Fibroblast of skin of scalp (primary cell): ENCODE data around the gene LHCGR.
"Not testable (repeated sequence)": the region's sequence is repeated elsewhere in the genome, so short reads cannot be mapped to it uniquely, and the experiment has no call there.

Experiments used
- DNase-seq: peaks from one replicate; pipeline ENCODE4 v3.0.0-alpha.2; 2013

Gene LHCGR

DNA sequence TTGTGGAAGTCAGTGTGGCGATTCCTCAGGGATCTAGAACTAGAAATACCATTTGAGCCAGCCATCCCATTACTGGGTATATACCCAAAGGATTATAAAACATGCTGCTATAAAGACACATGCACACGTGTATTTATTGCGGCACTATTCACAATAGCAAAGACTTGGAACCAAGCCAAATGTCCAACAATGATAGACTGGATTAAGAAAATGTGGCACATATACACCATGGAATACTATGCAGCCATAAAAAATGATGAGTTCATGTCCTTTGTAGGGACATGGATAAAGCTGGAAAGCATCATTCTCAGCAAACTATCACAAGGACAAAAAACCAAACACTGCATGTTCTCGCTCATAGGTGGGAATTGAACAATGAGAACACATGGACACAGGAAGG lies 16.3 kb downstream of the LHCGR start:
- not testable (repeated sequence) for DNase-seq

DNA sequence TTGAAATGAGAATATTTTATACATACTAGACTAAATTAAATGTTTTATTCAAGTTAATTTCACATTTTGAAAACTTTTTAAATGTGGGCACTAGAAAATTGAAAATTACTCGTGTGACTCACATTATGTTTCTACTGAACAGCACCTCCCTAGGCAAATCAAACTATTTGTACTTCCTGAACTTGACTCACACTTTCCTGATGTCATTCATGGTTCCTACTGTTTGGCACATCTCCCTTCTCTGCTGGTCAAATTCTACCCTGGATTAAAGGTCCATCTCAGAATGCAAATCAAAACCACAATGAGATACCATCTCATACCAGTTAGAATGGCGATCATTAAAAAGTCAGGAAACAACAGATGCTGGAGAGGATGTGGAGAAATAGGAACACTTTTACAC lies 16.7 kb downstream of the LHCGR start:
- DNase-seq, result peak; percentile 63

DNA sequence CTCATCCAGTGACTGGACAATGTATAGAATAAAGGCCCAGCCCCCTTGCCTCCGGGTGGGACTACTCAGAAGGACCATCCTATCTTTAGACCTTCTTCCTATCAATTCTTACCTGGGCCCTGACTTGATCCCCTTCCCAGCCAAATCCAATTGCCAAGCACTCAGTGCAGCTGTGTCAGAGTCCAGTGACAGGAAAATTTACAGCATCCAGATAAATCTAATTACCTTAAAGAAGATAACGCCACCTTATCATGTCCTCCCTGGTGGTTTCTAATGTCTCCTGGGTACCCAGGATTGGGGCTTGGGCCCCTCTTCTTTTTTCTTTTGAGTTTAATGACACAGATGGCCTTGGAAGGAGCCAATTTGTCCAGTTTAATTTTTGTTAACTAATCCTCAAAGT lies 19.3 kb downstream of the LHCGR start:
- no peak for DNase-seq

DNA sequence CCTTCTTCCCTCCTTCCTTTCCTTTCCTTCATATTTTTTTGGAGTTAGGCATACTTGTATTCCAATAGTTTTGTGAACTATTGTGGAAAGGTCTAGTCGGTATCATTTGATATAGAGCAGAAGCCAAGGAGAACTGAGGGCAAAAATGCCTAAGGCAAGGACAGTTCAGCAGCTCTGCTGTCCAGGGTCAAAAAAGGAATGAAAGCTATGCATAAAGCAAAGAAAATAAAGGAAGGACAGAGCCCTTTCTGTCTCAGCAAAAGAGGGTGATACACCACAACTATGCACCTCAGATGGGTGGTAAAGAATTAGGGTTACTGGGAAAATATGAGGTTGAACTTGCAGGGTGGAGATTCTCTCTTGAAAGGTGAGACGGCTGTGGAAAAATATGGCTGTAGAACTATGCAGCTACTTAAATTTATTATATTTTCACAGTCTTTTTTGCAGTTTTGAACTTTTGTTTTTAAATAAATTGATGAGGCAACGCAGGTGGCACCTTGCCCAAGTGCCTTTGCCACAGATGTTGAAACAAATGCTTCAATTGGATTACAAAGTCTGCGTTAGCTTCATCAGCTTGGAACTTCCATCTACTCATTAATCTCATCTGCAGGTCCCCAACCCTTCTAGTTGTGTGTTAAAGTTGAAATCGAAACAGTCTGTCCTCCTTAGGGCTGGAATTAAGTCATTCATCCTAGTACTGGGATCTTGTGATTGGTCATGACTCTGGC lies 20.8 kb downstream of the LHCGR start:
- no peak for DNase-seq

DNA sequence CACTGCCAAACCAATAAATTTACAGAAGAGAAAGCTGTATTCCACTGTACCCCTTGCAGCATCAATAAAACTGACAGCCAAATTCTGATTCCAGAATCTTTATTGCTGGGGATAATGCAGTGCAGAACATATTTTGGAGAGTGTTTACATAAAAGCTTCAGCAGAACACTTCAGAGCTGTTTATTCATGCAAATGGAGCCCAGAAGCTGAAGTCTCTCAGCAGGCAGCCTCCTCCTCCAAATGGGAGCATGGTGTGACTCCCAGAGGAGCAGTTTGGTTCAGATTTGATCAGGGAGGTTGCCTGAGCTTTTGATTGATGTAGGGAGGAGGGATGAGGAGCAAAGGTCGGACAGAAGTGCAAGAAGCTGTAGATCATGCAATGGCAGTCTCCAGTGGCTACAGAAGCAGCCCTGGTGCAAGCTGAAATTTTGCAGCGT lies 22.4 kb downstream of the LHCGR start:
- no peak for DNase-seq

DNA sequence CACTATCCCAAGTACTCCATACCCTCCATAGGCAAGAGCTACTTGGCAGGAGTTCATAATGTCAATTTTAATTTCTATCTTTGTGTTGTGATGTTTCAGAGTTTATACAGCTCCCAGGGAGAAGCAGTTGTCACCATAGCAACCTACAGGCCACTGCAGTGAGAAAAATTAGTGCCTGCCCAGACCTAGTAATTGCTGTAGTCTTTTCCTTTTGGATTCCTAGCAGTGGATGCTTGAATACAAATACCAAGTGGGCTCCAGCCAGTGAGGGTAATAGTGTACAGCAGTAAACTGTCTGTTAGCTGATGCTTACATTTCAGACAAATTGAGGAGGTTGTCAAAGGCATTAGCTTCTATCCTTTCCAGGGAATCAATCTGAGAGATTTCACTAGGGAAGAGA lies 26.7 kb downstream of the LHCGR start:
- DNase-seq, result peak; percentile 46

DNA sequence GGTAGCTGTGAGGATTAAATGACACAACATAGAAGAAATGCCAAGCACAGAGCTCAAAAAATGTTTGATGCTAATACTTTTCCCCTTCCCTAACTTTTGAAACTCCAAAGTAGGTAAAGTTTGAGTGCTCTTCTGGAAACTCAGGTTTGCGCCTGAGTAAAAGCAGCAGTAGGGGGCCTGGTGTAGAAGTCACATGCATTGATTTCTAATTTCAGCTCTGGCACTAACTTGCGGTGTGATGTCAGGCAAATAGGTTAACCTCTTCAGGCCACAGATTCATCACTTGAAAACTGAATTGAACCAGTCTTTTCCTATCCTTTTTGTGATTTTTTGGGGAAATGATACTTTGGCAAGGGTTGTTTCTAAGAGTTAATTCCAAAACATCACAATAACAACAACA lies 27.2 kb downstream of the LHCGR start:
- no peak for DNase-seq

DNA sequence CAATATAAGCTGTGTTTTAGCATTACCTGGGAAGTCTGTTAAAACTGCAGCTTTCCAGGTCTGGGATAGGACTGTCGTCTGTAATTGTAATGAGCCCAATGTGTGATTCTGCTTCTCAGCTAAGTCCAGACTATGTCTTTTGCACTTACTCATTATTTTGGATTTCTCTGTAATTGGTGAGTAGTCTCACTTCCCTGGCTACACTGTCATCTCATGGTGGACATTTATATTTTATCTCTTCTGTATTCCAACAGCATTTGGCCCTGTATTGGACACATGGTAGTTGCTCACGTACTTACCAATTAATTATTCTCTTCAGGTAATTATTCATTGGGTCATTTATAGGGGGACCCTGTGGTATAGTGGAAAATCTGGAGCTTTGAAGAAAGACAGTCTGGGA lies 28.0 kb downstream of the LHCGR start:
- no peak for DNase-seq

DNA sequence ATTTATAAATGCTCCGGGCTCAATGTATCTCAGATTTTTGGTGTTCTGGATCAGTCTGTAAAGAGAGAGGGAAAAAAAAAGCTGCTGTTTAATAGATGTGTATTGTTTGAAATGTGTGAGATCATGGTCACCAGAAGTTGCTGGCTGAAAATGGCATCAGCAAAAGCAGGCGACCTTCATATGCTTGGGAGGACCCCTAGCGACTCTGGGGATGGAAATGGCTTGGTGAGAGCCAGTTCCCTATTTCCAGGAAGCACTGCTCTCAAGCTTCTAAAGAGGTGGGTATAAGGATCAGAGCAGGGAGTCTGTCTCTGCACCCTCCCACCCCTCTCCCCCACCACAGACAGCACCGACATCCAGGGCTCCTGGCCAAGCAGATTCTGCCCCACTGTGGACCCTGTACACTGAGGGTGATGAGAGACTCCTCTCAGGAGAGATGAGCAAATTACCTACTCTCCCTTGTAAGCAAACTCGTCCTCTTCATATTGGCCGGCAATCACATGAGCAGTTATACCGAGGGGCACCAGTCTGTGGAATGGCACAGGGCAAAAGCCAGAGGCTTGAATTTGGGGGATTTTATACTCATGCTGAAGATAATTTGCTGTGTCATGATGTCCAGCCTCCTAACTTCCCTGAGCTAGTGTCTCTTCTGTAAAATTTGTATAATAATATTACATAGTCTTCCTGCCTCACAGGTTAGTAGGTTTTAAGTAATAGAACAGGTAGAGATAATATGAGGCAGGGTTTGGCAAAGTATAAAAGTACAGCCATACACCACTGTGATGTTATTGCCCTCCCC lies 29.6 kb downstream of the LHCGR start:
- no peak for DNase-seq

DNA sequence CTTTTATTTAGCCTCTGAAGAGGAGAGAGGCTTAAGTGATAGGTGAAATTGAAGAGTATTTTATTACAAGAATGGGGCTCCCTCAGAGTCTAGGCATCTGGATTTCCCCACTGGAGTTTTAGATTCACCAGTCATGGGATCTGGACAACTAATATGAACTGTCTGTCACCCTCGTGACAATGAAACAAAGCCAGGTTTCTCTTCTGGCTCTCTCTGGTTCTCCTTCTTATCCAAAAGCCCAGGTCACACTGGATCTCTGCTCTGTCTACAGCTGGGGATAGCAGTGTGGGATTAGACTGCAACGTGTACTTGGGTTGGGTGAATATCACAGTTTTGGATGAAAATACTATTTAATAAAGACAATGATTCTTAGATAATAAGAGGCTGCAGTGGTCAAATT lies 31.2 kb downstream of the LHCGR start:
- no peak for DNase-seq

DNA sequence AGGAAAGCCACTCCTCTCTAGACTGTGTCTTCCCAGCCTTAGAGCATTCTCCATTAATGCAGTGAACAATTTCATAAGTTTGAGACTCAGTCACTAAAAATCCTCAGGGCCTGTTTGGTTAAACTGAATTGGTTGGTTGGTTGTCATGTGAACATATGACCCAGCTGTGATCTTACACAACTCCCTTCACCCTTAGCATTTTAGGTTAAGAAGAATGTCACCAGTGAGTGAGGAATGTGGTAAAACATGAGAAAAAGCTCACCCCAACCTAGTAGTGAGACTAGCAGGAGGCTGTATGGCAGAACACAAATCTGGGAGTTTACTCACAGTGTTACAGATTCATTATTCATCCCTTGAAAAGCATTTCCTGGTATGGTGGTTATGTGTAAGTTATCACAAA lies 32.4 kb downstream of the LHCGR start:
- peak; percentile 97 for DNase-seq

DNA sequence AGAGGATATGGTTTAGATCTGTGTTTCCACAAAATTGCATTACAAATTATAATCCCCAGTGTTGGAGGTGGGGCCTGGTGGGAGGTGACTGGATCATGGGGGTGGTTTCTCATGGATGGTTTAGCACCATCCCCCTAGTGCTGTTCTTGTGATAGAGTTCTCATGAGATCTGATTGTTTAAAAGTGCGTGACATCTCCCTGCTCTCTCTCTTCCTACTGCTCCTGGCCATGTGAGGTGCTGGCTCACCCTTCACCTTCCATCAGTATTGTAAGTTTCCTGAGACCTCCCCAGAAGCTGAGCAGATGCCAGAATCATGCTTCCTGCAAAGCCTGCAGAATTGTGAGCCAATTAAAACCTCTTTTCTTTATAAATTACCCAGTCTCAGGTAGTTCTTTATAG lies 33.1 kb downstream of the LHCGR start:
- DNase-seq, result peak; percentile 5

DNA sequence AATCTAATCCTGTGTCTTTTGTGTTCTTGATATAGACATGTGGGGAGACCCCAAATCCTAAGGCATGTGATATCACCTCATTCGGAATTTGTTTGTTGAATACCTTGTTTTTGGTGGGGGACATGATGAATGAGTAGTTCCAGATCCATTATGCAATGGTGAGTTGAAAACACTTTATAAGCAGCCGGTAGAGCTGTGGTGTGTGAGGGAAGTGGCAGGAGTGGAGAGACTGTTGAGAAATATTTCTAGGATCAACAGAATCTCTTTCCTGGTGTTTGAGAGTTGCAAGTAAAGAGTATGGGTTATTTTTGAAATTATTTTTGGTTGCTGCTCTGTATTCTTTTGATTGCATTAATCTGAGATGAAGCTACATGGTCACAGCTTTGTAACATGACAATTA lies 34.4 kb downstream of the LHCGR start:
- no peak for DNase-seq

DNA sequence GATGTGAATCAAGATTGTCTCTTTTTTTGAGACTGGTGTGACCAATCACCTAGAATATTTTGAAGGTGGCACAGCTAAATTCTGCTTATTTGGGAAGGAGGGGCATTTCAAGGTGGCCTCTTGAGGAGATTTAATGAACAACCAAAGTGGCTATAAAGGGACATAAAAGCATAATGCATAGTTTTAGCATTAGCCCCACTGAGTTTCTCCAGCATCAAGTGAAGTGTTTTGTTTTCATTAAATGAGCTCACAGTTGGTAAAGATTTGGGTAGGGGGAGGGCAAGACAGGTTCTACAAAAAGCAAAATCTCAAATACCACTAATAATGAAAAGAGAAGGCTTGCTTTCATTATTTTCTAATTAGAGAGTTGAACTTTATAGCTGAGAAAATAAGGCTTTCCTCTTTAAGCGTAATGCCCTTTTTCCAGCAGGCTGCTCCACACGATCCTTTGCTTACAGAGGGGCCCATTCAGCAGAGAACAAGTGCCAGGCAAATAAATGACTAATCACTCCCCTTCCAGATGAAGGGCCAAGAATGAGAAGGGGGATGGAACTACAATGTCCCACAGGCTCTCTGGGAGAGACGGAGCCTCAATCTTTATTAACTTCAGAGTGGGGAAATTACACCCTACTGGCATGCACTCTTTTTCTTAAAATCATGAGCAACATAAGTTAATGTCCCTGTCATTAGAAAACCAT lies 35.9 kb downstream of the LHCGR start:
- DNase-seq, result peak; percentile 41

DNA sequence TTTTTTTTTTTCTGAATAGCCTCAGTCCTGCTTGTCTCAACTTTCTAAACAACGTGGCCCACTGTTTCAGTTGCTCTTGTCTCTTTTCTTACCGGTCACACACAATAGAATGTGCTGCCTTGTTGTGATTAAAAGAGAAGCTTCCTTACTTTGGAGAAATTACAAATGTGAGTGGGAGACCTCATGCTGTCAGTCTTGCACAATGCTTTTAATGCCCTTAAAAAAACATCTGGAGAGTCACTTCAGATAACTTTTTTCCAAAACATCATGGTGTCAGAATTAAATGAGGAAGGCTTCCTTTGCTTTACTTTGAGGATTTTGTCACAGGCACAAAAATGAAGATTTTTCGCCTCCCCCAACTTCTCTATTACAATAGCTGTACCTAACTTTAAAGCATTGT lies 37.7 kb downstream of the LHCGR start:
- DNase-seq, result peak; percentile 35

DNA sequence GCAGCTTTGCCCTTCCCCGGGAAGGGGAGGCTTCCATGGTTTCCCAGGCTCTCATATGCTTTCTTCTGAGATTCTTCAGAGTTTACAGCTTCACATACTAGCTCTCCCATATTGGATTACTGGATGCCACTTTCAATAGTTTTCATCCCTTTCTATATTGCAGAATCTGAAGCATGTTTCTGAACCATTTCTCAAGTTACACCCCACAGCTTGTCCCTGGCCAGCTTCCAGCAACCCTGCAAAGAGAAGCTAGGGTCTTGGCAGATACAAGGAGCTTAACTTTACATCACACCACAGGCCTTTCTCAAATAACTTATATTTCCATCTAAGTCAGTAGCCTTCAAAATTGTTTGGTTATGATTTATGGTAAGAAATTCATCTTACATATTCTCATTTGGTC lies 39.6 kb downstream of the LHCGR start:
- peak; percentile 85 for DNase-seq

DNA sequence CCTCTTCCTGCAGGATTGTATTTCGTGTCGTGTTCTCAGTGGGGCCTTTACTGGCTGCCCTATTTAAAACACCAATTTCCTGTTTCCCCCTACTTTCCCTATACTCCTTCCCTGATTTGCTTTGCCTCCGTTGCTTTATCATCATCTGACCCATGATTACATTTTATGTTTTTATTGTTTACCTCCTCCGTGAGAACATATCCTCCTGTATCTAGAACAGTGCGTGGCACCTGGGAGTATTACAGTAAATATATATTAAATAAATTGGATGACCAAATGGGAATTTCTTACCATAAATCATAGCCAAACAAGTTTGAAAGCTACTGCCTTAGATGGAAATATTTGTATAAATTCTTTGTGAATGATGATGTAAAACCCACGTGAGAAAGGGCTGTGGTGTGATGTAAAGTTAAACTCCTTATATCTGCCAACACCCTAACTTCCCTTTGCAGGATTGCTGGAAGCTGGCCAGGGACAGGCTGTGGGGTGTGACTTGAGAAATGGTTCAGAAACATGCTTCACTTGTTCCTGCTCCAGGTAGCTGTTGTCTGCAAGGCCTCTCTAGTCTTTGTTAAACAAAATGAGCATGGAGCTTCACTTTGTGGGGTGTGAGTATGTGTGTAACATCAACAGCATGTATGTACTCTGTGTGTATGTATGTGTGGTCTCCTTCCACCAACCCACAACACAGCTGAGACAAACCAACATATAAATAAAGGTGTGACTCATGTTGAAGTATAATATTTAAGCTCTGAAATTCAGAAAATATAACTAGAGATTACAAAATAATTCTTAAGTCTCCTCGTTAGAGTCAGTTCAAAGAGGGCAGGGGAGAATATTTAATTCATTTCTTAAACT lies 40.3 kb downstream of the LHCGR start:
- peak; percentile 78 for DNase-seq

DNA sequence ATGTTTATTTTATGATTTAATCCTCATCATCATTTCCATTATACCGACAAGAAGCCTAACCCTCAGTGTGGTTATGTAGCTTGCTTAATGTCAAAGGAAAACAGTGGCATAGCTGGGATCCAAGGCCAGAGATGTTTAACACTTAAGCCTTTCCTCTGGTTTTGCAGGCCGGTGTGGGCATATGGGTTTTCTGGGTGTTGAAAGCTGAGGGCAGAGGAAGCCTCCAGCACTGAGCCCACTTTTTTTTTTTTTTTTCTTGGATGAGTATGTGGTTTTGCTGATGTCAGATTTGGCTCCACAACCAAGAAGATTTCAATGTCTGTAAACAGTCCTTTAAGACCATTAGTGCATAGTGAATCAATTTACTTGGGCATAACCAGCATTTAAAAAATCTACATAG lies 41.3 kb downstream of the LHCGR start:
- DNase-seq, result peak; percentile 65

DNA sequence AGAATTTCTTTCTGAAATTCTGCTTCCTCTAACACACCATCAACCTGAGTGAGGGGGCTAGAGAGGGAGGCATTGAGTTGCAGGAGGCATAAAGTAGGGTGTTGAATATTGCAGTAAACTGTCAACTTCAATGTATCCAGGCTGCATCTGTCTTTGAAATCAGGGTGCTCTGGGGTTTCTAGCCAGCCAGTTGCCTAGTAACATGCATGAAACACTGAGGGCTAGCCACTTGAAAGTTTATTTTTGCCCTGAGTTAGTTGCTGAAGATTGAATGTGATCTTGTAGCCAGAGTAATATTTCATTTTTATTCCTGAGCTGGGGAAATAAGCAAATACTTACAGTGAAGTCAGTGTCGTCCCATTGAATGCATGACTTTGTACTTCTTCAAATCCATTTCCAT lies 41.9 kb downstream of the LHCGR start:
- no peak for DNase-seq

DNA sequence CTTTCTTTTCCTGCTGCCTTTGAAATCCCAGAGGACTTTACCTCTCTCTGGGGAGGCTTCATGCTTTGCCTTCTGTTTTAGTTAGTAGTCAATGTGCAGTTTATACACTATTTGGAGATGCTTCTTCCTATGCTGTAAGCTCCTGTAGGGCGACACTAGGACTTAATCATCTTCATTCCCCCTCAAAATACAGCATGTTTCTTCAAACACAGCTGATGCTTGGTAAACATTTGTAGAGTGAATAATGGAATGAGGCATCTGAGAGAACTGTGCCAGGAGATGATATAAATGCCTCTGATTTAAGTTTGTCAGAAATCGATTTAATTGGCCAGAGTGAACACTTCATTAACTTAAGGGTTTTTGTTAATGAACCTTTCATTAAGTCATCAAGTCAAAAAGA lies 43.4 kb downstream of the LHCGR start:
- DNase-seq, result no peak

DNA sequence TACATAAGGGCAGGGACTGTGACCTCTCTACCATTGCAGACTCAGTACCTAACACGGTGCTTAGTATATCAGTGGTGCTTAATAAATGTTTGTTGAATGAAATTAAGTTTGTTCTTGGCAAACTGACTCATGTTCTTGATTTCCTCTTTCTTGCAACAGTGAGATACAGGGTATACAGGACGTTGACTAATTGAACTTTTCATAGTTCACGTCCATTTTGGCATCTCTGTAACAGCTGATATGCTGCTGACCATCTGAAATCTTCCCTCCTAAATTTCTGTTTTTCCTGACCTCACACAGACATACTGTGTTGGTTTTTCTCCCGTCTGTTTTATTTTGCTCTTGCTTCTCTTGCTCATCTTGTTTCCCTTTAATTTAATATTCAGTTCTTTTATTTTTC lies 44.2 kb downstream of the LHCGR start:
- no peak for DNase-seq
